A673 (cell line): ENCODE measurements around the gene TEC. TPM values are rescaled to one million over a fixed set of nuclear protein-coding genes. Genes with fewer than 3 reads are reported as not detected.

Experiments
- BruUV-seq: library from RNA; stranded (reverse); fragments of 400-500 nt; replicated peaks from 2 replicates; lab custom pipeline; 2021; lab: Mats Ljungman, UMichigan
- CTCF ChIA-PET: fragments of 300-600 bp; sonication (Branson Sonifier 250); formaldehyde crosslinking; loops from one replicate; lab custom pipeline; 2022; ENCODE audit warnings: antibody characterized with exemption; lab: Charles Lee
- POLR2A ChIA-PET: fragments of 300-600 bp; sonication (Branson Sonifier 250); formaldehyde crosslinking; loops from one replicate; lab custom pipeline; 2022; ENCODE audit warnings: antibody characterized with exemption; ENCODE audit not compliant: low non-redundant PET; lab: Charles Lee
- DNase-seq: peaks from one replicate; pipeline ENCODE4 v3.0.0-alpha.2; 2015; ENCODE audit warnings: low spot score
- H3K27ac ChIP-seq: fragments of 200-600 bp; sonication (generic); 2 replicates; pipeline ENCODE4 v1.5.1; 2016; ENCODE audit warnings: mixed run types, low read depth, mild to moderate bottlenecking, mixed read lengths, antibody characterized with exemption, low read length; ENCODE audit not compliant: poor library complexity, severe bottlenecking
- H3K27me3 ChIP-seq: fragments of 200-600 bp; sonication (generic); replicated peaks from 2 replicates; pipeline ENCODE4 v1.6.1; 2017; ENCODE audit warnings: mixed run types, low read depth, mild to moderate bottlenecking, mixed read lengths, antibody characterized with exemption, low read length; ENCODE audit not compliant: insufficient read depth, poor library complexity
- H3K36me3 ChIP-seq: fragments of 200-600 bp; sonication (generic); 2 replicates; pipeline ENCODE4 v1.6.1; 2016; ENCODE audit warnings: mixed run types, mild to moderate bottlenecking, mixed read lengths, antibody characterized with exemption, low read length; ENCODE audit not compliant: insufficient read depth, poor library complexity, severe bottlenecking
- H3K4me1 ChIP-seq: fragments of 200-600 bp; sonication (generic); 2 replicates; pipeline ENCODE4 v1.6.1; 2017; ENCODE audit warnings: mixed run types, mild to moderate bottlenecking, mixed read lengths, antibody characterized with exemption, low read length; ENCODE audit not compliant: insufficient read depth, poor library complexity, severe bottlenecking
- H3K4me3 ChIP-seq: fragments of 200-600 bp; sonication (generic); 2 replicates; pipeline ENCODE4 v1.5.1; 2016; ENCODE audit warnings: low read depth, mixed run types, mild to moderate bottlenecking, mixed read lengths, low read length; ENCODE audit not compliant: poor library complexity, severe bottlenecking
- H3K9me3 ChIP-seq: fragments of 200-600 bp; sonication (generic); 2 replicates; pipeline ENCODE4 v1.6.1; 2016; ENCODE audit warnings: mixed run types, low read depth, mild to moderate bottlenecking, mixed read lengths, antibody characterized with exemption, low read length; ENCODE audit not compliant: poor library complexity, severe bottlenecking
- EZH2 ChIP-seq: fragments of 200-600 bp; sonication (generic); IDR thresholded peaks from 2 replicates; pipeline ENCODE4 v1.6.1; 2017; ENCODE audit warnings: borderline replicate concordance, low read depth, mild to moderate bottlenecking, mixed read lengths, antibody characterized with exemption, low read length; ENCODE audit not compliant: poor library complexity, severe bottlenecking
- intact Hi-C: fragments of 100-400 bp; cut with micrococcal nuclease; formaldehyde crosslinking; loops from one replicate; pipeline ENCODE4 v1.10.0; 2022; ENCODE audit not compliant: unreplicated experiment
- total RNA-seq: library from RNA; stranded (reverse); gene quantifications from 2 replicates; pipeline ENCODE4 v1.2.3, GENCODE V29; 2021
- TF ChIP-seq, protein P1 (sequence below): fragments of 300-800, 200-600 bp; sonication (generic); conservative IDR thresholded peaks from 2 replicates; pipeline ENCODE4 v1.5.1; 2017; ENCODE audit warnings: low read depth, mild to moderate bottlenecking, antibody characterized with exemption, low read length, moderate library complexity, mixed read lengths

TEC gene
- total RNA-seq, 1 experiment from 2014 or later: 6.8 TPM

DNA sequence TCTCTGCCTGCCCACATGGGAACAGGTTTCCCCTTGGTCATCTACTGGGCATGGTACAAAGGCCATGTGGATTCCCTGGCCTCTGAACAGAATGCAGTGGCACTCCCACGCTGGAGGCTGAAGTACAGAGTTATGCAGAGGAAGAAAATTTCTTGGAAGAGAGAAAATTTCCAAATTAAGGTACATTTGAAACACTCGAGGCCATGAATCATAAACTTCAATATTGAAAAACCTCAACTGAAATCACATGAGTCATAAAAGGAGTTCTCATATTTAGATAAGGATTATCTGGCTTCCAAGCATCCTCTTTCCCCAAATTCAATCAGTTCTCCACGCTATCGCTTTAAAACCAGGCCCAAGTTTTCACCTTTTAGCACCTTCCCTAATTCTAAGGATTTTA, 107.5 kb downstream of the TEC start:
- no peak for DNase-seq
- POLR2A ChIA-PET: no interaction called here
- intact Hi-C loops: loop anchor here (5.0 kb wide), 1 partner anchor 110 kb away; no protein-coding TSS in a partner anchor

DNA sequence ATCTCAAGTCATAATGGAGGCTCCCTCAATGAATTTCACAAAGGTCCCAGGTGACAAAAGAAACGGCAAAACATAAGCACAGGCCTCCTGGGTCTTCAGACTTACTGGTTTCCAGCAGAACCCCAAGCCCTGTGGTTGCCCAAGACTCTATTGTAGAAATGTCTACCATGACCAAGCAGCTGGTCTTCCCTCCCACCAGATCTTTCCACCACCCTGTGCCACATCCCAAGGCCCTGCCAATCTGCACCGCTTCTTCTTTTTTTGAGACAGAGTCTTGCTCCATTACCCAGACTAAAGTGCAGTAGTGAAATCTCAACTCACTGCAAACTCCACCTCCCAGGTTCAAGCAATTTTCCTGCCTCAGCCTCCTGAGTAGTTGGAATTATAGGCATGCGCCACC, 112.4 kb downstream of the TEC start:
- peaks cover 32% of the 10 kb centered on the region for H3K9me3 ChIP-seq
- peaks cover 5% of the 10 kb centered on the region for H3K36me3 ChIP-seq
- BruUV-seq: no TSS peak
- no peaks in the 10 kb centered on the region for H3K27me3 ChIP-seq
- POLR2A ChIA-PET: no interaction called here
- TF ChIP-seq, protein P1, sequence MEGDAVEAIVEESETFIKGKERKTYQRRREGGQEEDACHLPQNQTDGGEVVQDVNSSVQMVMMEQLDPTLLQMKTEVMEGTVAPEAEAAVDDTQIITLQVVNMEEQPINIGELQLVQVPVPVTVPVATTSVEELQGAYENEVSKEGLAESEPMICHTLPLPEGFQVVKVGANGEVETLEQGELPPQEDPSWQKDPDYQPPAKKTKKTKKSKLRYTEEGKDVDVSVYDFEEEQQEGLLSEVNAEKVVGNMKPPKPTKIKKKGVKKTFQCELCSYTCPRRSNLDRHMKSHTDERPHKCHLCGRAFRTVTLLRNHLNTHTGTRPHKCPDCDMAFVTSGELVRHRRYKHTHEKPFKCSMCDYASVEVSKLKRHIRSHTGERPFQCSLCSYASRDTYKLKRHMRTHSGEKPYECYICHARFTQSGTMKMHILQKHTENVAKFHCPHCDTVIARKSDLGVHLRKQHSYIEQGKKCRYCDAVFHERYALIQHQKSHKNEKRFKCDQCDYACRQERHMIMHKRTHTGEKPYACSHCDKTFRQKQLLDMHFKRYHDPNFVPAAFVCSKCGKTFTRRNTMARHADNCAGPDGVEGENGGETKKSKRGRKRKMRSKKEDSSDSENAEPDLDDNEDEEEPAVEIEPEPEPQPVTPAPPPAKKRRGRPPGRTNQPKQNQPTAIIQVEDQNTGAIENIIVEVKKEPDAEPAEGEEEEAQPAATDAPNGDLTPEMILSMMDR: no peak
- no peak for TF ChIP-seq EZH2
- no peak overlapping the region for H3K27ac ChIP-seq
- H3K4me3 ChIP-seq: no peak overlapping the region
- CTCF ChIA-PET: no interaction called here
- H3K4me1 ChIP-seq: peaks cover 20% of the 10 kb centered on the region
- intact Hi-C loops: no loop called here
- no peak for DNase-seq

More for the DNA sequence above, 107.5 kb downstream of the TEC start:
- peak overlapping the region; percentile 80 for H3K27ac ChIP-seq
- BruUV-seq: no TSS peak
- no peak for TF ChIP-seq EZH2
- TF ChIP-seq, protein P1: no peak
- H3K36me3 ChIP-seq: no peaks in the 10 kb centered on the region
- H3K4me1 ChIP-seq: peaks cover 27% of the 10 kb centered on the region
- H3K9me3 ChIP-seq: no peaks in the 10 kb centered on the region
- no peaks in the 10 kb centered on the region for H3K27me3 ChIP-seq
- CTCF ChIA-PET: no interaction called here
- H3K4me3 ChIP-seq: peak overlapping the region; percentile 27

DNA sequence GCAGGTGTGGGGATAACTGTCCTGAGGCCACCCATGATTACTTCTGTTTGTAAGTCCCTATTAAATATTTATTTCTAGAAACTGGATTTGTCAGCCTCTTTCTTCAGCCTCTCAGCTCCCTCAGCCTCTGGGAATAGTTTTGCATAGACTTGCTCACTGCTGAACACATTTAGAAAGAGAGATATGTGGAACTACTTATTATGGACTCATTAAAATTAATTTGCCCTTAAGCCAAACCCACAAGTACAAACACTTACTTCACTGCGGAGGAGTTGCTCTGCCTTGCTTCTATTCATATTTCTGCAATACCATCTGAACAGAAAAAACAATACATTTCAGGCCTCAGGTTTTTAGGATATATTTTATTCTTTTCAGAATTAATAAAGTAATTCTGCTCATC, 113.2 kb downstream of the TEC start:
- CTCF ChIA-PET: no interaction called here

More for the DNA sequence above, 113.2 kb downstream of the TEC start:
- Histone ChIP-seq H3K27ac (no peak overlapping the region), H3K9me3 (peaks cover 32% of the 10 kb centered on the region), H3K4me3 (no peak overlapping the region), H3K36me3 (peaks cover 5% of the 10 kb centered on the region), H3K27me3 (no peaks in the 10 kb centered on the region), H3K4me1 (peaks cover 16% of the 10 kb centered on the region)
- POLR2A ChIA-PET: no interaction called here
- no TSS peak for BruUV-seq
- TF ChIP-seq, protein P1: no peak
- no peak for TF ChIP-seq EZH2
- intact Hi-C loops: no loop called here
- DNase-seq: no peak
